HG03103 (cell line): ENCODE measurements around the gene NT5DC3.

Source experiments
- ATAC-seq: cut with Tn5 transposase; IDR thresholded peaks from one replicate; pipeline ENCODE4 v1.9.1; 2021; ENCODE audit warnings: low read depth; ENCODE audit not compliant: unreplicated experiment

NT5DC3 gene

DNA sequence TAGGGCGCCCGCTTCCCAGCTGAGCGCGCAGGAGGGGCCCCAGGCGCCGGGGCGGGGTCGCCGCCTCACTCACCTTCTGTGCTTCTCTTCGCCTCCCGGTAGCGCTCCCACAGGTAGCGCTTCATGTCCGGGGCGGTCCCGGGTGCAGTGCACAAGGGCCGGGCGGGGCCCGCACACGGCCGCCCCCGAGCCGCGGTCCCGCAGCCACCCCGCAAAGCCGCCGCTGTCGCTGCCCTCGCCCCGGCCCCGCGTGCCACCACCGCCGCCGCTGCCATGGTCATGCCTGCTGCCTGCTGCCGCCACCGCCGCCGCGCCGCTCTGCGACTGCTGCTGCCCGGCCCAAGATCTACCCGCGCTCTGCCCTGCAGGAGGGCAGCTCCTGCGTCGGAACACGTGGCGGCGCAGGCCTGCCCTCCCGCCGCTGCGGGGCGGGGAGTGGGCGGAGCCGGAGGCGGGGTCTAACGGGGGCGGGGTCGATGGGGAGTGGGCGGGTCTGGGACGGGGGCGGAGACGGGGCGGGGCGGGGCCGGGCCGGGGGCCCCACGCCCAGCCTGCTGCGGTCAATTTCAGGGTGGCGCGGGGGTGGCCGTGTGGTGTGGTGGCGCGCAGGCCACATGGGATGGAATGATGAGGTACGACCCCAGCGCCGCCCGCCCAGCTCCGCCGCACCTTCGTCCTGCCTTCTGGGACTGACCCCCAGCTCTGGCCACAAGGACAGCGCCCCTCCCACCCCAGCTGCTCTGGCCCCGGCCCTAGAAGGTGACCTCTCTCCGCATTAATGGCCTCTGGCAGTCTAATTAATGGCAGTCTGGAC, at the start of gene NT5DC3:
NT5DC3 (minus strand) TSS at position 359 of the 814 bp plus-strand sequence; CDS start at position 281, 78 bp downstream.
- peak; percentile 66 for ATAC-seq

DNA sequence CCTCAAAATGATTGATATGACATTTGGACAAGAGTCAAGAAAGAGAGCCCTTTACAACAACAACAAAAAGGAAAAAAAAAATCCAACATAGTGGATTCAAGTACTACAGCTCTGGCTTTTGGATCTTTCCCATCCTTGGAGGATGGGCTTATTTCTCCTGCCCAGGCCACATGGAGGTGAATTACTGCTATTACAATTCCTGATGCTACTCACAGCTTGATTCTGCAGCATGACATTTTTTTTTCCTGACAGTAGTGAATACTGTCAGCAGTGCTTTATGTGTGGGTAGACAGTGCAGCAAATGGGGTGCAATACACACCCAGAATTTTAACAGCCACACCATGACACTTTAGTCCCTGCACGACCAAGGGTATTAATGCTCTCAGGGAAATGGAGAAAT, 46.7 kb upstream of the NT5DC3 start:
- no peak for ATAC-seq

DNA sequence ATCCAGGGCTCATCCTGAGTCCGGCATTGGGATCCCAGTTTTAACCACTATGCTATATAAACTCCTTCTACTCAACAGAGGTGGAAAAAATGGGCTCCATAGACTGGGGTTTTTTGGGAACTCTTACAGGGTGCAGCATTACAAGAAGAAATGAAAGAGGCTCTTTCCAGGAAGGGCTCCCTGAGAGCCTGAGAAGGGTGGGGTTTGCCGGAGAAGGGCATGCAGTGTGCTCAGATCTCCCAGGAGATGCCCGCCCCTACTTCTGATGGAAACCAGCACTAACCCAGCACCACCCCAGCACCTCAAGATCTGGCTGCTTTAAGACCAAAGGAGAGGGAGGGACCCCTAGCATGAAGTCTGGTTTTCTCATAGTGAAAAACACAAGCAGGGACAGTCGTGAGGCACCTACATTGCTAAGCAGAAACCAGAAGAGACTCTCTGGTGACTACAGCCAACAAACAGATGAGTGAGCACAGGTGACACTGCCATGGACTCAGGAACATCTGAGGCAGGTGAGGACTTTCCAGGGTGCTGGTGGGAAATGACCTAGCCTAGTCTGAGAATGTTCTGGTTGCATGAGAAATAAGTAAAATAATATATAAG, 45.3 kb upstream of the NT5DC3 start:
- no peak for ATAC-seq

DNA sequence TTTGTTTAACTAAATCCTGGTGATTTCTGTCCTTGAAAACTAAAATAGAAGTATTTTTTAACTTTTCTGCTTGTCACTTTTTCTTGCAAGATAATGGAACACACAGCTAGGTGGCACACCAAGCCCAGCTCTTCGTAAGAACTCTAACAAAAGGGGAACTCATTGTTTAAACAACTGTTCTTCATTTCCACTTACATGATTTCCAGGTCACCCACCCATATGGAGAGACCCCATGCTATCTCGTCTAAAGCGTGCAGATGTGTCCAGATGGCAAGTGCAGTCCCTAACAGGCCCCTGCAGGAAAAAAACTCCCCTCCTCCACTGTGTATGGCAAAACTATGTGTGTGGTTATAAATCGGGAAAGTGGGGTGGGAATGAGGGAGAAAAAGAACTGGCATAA, 43.3 kb upstream of the NT5DC3 start:
- ATAC-seq = no peak

DNA sequence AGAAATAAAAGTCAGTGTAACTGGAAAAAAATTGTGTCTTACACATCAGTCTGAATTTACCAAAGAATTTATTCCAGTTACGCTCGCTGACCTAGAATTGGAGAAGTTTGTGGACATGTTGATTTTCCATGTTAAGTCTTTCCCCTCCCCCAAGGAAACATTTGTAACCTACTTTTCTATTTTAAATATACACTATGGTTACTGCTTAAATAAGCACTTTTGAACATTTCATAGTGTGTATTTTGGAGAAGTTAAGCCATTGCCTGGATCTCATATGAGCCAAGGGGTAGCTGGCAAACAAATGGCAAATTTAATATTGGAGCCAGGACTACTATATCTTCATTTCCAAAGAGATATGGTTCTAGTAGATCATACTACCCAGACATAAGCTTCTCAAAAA, 42.9 kb upstream of the NT5DC3 start:
- no peak for ATAC-seq

DNA sequence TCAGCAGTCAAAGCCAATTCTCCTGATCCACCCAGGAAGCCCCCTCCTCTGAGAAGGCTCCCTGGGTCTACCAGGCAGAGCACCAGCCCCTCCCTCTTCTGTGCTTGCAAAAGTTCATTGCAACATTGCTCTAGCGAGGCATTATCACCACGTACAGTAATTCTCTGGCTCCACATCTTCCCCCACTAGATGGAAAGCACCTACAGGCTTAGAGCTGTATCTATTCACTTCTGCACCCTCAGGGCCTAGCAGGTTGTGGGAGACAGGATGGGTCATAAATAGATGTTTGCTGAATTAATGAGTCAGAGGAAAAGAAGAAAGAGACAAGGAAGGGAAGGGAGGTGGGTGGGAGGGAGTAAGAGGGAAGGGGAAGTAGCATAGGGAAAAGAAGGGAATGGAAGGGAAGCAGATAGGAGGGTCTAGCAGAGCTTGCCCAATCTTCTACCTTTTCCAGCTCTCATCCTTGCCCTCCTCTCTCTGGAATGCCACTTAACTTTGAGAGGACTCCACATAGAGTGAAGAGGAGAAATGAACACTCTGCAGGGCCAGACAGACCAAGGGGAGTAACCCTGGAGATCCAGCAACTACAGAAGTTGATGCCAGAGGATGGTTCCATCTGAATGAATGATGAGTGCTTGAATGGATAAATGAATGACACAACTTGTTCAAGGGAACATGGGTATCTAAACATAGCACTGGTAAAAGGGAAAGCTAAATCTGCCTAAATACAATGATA, 42.0 kb upstream of the NT5DC3 start:
- ATAC-seq = no peak

DNA sequence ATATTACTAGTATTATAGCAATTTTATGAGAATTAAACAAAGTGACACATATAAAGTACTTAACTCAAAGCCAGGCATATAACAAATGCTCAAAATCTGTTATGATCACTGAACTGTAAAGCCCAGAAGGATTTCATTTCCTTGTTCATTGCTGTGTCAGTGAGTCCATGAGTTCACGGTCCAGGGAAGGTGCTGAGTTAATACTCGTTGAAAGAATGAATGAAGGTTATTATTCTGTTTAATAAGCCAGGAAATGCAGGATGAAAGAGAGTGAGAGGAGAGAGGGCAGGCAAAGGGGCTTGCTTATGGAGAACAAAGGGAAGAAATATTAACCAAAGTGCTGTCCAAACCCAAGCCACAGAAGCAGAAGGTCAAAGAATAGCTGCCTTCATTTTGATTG, 40.2 kb upstream of the NT5DC3 start:
- no peak for ATAC-seq

DNA sequence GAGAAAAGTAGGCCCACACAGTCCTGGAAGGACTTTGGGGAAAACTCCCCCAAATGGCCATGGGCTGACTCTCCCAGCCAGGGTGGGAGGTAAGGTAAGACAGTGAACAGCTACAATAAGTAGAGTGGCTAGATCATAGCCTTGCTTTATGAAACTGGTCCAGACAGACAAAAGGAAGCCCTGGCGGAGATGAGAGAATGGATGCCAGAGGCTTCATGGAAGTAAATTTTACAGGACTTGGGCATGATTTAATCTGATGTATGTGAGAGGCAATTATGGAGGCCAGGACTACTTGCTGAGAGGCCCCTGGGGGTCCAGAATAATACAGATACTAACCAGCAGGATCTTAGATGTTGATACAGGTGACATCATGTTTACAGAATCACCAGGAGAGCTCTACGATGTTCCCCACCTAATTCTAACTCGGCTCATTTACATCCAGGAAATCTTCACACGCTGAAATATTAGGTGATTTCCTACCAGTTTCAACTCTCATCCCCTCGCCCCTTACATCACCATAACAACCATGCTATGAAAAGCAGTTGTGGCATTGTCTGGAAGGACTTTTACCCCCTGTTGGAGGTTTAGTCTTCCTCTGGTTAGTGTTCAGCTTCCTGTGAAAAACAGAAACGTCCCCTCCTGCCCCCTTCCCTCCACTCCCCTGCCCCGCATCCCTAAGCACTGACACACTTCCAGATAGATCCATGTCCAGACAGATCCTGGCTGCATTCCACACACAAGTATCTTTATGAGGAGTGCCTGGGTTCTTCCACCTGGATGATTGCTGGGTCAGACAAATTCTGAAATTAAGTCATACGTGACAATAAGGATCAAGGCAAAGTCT, 39.5 kb upstream of the NT5DC3 start:
- no peak for ATAC-seq

DNA sequence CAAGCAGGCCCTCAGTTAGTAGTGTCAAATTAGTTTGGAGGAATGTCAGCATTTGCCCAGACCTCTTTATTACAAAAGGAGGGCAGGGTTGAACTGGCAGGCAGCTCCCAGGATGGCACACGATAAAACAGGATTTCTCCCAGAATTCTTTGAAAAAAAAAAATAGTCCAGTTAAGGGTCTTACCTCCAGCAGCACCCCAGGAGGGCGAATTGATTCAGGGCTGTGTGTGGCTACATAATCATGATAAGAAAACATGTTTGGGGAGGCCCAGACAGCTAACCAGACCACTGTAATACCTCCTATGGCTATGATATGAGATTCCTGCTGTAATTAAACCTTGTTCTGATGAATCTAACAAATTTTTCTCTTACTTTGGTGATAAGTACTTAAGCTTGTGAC, 38.8 kb upstream of the NT5DC3 start:
- no peak for ATAC-seq

DNA sequence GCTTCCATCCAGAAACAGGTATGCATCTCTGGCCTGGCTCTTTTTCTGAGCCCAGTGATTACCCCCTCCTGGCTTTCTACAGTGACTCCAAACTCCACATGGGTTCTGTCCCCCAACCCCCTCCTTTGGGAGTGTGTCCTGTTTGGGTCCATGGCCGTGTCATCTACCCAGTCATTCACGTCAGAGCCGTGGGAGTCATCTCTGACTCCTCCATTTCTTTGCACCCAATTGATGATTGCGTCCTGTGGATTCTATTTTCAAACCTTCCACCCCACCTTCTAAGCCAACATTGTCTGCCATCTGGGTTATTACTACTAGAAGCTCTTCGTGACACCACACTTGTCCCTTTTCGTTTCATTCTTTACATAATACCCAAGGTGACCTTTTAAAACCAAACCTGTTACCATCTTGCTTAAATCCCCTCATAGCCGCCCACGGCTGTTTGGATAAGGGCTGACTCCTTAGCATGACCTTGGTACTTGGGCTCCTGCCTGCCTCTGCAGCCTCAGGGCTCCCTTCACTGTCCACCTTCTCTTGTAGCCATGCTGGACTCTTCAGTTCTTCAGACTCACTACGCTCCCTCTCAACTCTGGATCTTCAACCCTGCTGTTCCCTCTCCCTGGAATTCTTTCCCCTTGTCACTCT, 38.1 kb upstream of the NT5DC3 start:
- no peak for ATAC-seq

DNA sequence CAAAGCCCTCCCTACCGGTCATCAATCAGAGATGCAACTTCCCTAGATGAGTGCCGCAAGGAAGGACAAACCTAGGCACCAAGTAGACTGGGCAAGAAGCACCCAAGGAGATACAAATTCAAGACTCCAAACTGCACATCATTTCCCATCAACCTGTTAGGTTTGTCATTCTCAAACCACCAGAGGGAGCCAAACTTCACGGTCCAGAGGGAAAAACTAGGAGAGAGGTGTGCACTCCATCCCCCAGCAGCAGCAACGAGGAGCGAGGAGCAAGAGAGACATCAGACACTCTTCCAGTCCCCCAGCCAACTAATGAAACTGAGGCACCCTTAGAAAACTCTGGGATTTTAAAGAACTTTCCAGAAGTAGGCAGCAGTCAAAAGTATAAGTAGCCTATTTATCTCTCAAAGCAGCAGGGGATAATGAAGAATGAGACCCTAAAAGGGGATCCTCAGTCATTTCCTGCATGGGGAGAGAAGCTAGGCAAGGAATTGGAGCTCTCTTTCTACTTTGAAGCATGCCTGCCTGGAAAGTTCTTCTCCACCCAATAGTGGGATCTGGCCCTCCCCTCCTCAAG, 37.0 kb upstream of the NT5DC3 start:
- no peak for ATAC-seq

DNA sequence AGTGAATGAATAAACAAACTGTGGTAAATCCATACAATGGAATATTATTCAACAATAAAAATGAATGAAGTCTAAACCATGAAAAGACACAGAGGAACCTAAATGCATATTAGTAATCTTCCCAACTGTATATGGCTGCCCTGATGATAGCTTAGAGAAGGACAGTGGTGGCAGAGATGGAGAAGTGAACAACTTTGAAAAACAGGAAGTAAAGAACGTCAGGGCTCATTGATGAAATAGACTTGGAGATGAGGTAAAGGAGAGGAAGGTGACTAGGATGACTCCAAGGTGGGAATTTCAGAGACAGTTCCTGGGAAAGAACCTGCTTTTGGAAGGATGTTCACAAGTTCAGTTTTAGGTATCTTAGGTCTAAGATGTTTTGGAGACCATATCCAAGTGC, 36.3 kb upstream of the NT5DC3 start:
- no peak for ATAC-seq

DNA sequence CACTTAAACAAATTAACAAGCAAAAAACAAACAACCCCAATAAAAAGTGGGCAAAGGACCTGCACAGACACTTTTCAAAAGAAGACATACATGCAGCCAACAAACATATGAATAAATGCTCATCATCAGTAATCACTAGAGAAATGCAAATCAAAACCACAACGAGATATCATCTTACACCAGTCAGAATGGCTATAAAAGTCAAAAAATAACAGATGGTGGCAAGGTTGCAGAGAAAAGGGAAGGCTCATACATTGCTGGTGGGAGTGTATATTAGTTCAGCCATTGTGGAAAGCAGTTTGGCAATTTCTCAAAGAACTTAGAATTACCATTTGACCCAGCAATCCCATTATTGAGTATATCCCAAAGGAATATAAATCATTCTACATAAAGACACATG, 34.6 kb upstream of the NT5DC3 start:
- ATAC-seq = no peak

DNA sequence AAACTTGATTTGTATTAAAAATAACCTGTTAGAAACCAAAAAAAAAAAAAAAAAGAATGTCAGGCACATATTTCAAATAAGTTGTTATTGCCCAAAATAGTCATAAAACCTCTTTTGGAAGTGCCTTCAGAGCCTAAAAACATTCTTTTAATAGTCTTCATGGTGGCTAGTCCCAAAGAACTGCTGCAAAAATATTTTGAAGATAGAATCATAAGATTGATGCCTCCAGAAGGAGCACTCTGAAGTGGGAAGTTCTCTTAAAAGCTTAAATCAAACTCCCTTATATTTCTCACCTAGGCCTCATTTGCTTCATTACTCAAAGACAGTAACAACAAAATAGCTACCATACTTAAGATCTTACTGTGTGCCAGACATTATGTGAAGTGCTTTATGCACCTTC, 27.2 kb upstream of the NT5DC3 start:
- no peak for ATAC-seq

DNA sequence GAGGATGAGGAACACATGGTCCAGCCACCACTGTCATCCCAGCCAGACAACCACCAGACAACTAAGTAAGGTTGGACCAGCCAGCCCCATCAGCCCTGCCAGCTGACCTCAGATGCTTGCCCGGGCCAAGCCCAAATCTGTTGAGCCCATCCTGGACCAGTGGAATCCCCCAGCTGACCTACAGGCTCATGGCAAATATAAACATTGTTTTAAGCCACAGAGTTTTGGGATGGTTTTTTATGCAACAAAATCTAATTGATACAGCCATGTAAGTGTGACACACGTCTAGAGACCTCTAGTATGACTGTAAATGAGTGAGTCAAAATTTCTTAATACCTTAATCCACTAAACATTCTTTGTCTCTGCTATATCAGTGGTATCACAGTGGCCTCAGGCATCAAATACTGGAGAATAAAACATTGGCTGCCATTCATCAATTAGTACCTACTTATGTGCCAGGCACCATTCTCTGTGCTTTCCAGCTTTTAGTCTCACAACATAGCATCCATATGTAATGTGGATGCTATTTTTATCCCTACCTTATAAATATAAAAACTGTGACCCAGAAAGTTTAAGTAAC, 24.2 kb upstream of the NT5DC3 start:
- no peak for ATAC-seq

DNA sequence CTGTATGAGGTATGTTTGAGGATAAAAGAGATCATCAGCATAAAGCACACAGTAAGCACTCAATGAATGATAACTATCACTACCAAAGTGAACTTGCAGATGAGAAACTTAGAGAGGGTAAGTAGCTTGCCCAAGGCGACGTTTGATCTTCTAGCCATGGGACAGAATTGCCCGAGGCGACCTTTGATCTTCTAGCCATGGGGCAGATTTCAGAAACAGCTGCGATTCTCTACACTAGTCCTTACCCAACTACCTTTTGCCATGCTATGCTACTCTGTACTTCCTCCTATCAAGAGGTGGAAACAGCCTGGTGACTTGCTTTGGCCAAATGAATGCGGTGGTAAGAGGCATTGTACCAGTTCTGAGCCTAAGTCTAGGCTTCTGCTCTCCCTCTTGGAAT, 23.7 kb upstream of the NT5DC3 start:
- no peak for ATAC-seq

DNA sequence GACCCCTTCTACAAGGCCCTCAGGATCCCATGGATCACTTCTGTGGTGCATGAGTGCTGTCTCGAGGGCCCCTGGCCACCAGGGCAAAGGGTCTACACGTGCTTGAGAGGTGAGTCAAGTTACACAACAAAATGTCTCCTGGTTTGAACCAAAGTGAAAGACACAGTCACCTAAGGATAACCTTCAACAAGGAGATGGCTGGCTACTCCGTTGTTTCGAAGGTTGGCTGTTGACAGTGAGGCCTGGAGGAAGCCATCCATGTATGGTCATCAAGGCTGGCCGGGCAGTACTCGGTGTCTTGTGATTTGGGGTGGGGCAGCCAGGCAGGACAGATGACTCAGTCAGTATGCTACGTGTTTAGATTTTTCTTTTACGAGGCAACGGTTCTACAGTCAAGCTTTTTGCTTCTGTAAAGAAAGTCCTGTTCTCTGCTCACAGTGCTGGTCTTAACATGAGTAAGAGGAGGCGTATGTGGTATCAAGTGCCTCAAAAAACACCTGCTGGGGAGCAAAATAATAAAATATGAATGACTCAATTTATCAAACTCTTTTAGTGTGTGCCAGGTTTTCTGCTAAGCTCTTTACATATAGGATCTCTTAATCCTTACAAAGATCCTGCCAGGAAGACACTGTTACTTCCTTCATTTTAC, 18.0 kb upstream of the NT5DC3 start:
- ATAC-seq = no peak

DNA sequence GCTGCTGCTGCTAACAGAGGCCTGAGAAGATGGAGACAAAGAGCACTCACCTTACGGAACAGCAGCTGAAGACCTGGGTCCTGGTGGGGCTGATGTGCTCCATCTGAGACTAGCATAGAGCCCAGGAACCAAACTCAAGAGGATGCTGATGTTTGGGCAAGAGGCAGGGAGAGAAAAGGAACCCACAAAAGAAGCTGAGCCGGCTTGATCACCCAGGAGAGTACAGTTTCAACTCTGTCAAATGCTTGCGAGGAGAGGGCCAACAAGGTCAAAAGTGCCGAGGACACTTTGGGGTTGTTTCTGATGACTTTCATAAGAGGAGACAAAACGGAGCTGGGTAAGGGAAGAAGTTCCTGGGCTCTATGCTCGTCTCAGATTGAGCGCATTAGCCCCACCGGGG, 17.3 kb upstream of the NT5DC3 start:
- ATAC-seq = no peak

DNA sequence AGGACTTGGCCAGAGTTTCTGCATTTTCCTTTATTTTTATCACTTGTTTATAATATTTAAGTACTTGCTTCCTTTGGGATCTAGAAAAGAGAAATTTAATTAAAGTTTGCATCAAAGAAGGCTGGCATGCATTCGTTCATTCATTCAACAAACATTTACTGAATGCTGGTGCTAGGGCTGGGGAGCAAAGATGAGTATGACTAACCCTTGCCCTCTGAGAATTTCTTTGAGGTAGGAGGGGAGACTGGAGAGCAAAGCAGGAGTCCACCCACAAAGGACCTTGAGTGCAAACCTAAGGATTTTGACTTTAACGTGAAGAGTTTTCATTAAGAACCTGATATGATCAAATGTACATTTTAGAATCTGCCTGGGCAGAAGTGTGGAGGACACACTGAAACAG, 16.1 kb upstream of the NT5DC3 start:
- ATAC-seq = no peak
